ENCODE results near the gene PTPRD. TPM values are rescaled to one million over a fixed set of nuclear protein-coding genes. Genes with fewer than 3 reads are reported as not detected.

PTPRD gene
- total and polyA plus RNA-seq, 2 experiments from 2014 or later, result 11.5 to 58.0 TPM

- no peak for TF ChIP-seq ZNF462 (CRISPR knock-in tag; IDR thresholded peaks at IDR 0.05)
- no peak for TF ChIP-seq STAT1 (IDR thresholded peaks at IDR 0.05; ENCODE audit: unreplicated experiment)
- TF ChIP-seq POLR2AphosphoS5 (IDR thresholded peaks at IDR 0.05; ENCODE audit: low read depth), result no peak
- TF ChIP-seq ETS1 (IDR thresholded peaks at IDR 0.05), result no peak
- TF ChIP-seq EZH2 (IDR thresholded peaks at IDR 0.05; ENCODE audit: low read depth, unreplicated experiment), result no peak
- TF ChIP-seq CREB1 (CRISPR knock-in tag; IDR thresholded peaks at IDR 0.05; ENCODE audit: low read depth), result no peak
- no peak for TF ChIP-seq CTCF (conservative IDR thresholded peaks at IDR 0.05; ENCODE audit: low read depth in 2 of 2)
These were observed 2204.1 kb downstream of the PTPRD start (continued) for GRCh38 chr9:8408575-8409190.
